Uterus (tissue), 4 donors: ENCODE data around the gene ZNF492. TPM values are rescaled to one million over a fixed set of nuclear protein-coding genes. Genes with fewer than 3 reads are reported as not detected.
A peak's percentile ranks its signal among the peaks of the same experiment; 100 is the strongest.

ENCODE experiments used
- DNase-seq, 2 donors: peaks; one replicate each; pipeline ENCODE4 v3.0.0-alpha.2; 2019 to 2020
- H3K27ac ChIP-seq, 2 donors: fragments of 200-600 bp; sonication (generic); 1 replicate in 1 of 2; 2 replicates in 1 of 2; pipeline ENCODE4 v1.5.1; 2016 to 2018
- H3K27me3 ChIP-seq, 2 donors: fragments of 200-600 bp; sonication (generic); one replicate each; pipeline ENCODE4 v1.5.1; 2018 to 2019; ENCODE audit warnings: control low read depth in 1 of 2
- H3K36me3 ChIP-seq, 2 donors: fragments of 200-600 bp; sonication (generic); one replicate each; pipeline ENCODE4 v1.5.1; 2019; ENCODE audit warnings: control low read depth in 1 of 2
- H3K4me1 ChIP-seq, 2 donors: fragments of 200-600 bp; sonication (generic); one replicate each; pipeline ENCODE4 v1.5.1; 2018 to 2019; ENCODE audit warnings: control low read depth in 1 of 2
- H3K4me3 ChIP-seq, 2 donors: fragments of 200-600 bp; sonication (generic); 1 replicate in 1 of 2; 2 replicates in 1 of 2; pipeline ENCODE4 v1.5.1; 2018 to 2019; ENCODE audit warnings: mild to moderate bottlenecking in 1 of 2
- H3K9me3 ChIP-seq, 2 donors: fragments of 200-600 bp; sonication (generic); one replicate each; pipeline ENCODE4 v1.5.1; 2019; ENCODE audit warnings: control low read depth in 1 of 2
- CTCF ChIP-seq, 4 experiments: fragments of 200-600 bp in 2 of 4; fragments of 450-650 bp in 2 of 4; sonication (generic) in 2 of 4; IDR thresholded peaks; one replicate each; pipeline ENCODE4 v1.5.1; 2016 to 2019; ENCODE audit warnings: antibody characterized with exemption in 4 of 4, mild to moderate bottlenecking in 2 of 4, moderate library complexity in 1 of 4
- POLR2A ChIP-seq, 2 donors: fragments of 450-650 bp; IDR thresholded peaks; one replicate each; pipeline ENCODE4 v1.6.1; 2016; ENCODE audit warnings: antibody characterized with exemption in 2 of 2, mild to moderate bottlenecking in 1 of 2, moderate library complexity in 1 of 2
- intact Hi-C: fragments of 100-400 bp; cut with DNase I; formaldehyde crosslinking; loops from one replicate; pipeline ENCODE4 v1.15.1; 2023; ENCODE audit warnings: low total_unique reads
- total RNA-seq, 4 donors: library from RNA; depleted of rRNA in 3 of 4; stranded (reverse); fragments of >200 nt in 3 of 4; gene quantifications; one replicate each; pipeline versions ENCODE4 v1.1.0 to v1.2.4, GENCODE V29; 2014 to 2023
- donor health status: DM: yes; HTN: yes; CAD: no.

The ZNF492 gene
- total RNA-seq, 4 donors from 2014 or later: 0.51 to 2.9 (median 0.95) TPM; not detected in 1

GRCh38 chr19:22619371-22619770 lies 14.8 kb upstream of the ZNF492 start:
- TF ChIP-seq POLR2A (IDR thresholded peaks at IDR 0.05) (no peak), CTCF (IDR thresholded peaks at IDR 0.05) (no peak)
- peak overlapping the region; percentile 20 to 49 for H3K27ac ChIP-seq

DNA sequence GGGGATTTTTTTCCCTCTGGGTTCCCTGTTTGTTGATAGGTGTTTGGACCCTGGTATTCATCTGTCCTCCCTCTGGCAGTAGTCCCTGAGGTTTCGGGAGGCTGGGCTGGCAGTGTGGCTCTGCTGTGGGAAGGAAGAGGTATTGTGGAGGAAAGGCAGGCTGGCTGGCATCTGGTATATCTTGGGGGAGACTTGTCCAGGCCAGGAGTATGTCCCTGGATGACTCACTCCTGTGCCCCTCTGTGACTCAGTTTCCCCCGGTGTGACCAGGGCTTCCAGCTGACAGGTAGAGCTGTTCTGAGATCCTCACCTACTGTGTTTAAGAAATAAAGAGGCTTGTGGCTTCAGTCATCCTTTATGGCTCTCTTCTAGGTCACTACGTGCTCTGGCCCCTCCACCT lies 14.2 kb upstream of the ZNF492 start:
- Histone ChIP-seq H3K27ac (peak overlapping the region in 1 of 2 donors; percentile 49), H3K27me3 (no peaks in the 10 kb centered on the region), H3K9me3 (no peaks in the 10 kb centered on the region), H3K4me1 (no peaks in the 10 kb centered on the region), H3K36me3 (no peaks in the 10 kb centered on the region), H3K4me3 (no peak overlapping the region)
- TF ChIP-seq CTCF (IDR thresholded peaks at IDR 0.05) (no peak), POLR2A (IDR thresholded peaks at IDR 0.05) (no peak)
- no peak for DNase-seq
- intact Hi-C loops: no loop called here

More at GRCh38 chr19:22619371-22619770, 14.8 kb upstream of the ZNF492 start:
- Histone ChIP-seq H3K4me1 (no peaks in the 10 kb centered on the region), H3K27me3 (no peaks in the 10 kb centered on the region), H3K9me3 (no peaks in the 10 kb centered on the region), H3K4me3 (no peak overlapping the region), H3K36me3 (no peaks in the 10 kb centered on the region)
- intact Hi-C loops: no loop called here
- no peak for DNase-seq

DNA sequence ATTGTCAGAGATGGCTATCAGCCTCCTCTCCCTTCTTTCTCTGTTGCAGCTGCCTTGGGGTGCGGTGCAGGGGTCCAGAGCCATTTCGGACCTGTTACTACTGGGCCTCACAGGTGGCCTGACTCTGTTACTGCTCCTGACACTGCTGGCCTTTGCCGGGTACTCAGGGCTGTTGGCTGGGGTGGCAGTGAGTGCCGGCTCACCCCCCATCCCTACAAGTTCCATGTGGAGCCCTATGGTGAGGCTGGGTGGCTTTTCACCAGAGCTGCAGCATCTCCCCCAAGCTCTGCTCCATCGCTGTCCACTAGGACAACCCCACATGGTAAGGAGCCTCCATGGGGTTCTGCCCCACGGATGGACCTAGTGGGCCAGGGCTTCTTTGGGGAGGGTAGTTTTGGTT lies 13.7 kb upstream of the ZNF492 start:
- Histone ChIP-seq H3K36me3 (no peaks in the 10 kb centered on the region), H3K27ac (no peak overlapping the region), H3K9me3 (no peaks in the 10 kb centered on the region), H3K27me3 (no peaks in the 10 kb centered on the region), H3K4me1 (no peaks in the 10 kb centered on the region), H3K4me3 (no peak overlapping the region)
- TF ChIP-seq POLR2A (IDR thresholded peaks at IDR 0.05): no peak
- no peak for TF ChIP-seq CTCF (IDR thresholded peaks at IDR 0.05)
- intact Hi-C loops: no loop called here
- DNase-seq: no peak

DNA sequence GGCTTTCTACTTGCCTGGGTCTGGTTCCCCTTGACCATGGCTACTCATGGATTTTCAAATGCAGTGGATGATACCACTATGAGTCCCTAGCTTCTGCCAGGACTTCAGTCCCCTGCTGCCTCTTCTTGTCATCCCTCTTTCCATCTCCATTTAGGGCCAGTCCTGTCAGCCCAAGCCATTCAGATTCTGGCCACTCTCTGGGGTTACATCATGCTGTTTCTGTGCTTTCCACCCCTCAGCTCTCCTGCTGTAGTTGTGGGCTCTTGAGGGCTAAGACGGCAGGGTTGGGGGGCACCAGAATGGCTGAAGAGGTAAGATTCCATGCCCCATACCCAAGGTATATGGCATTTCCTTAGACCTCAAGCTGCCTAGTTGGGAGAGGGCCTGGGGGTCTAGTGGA lies 13.2 kb upstream of the ZNF492 start:
- Histone ChIP-seq H3K4me1 (no peaks in the 10 kb centered on the region), H3K27me3 (no peaks in the 10 kb centered on the region), H3K36me3 (no peaks in the 10 kb centered on the region), H3K9me3 (no peaks in the 10 kb centered on the region), H3K4me3 (no peak overlapping the region), H3K27ac (no peak overlapping the region)
- TF ChIP-seq POLR2A (IDR thresholded peaks at IDR 0.05): no peak
- no peak for TF ChIP-seq CTCF (IDR thresholded peaks at IDR 0.05)
- intact Hi-C loops: no loop called here
- no peak for DNase-seq

DNA sequence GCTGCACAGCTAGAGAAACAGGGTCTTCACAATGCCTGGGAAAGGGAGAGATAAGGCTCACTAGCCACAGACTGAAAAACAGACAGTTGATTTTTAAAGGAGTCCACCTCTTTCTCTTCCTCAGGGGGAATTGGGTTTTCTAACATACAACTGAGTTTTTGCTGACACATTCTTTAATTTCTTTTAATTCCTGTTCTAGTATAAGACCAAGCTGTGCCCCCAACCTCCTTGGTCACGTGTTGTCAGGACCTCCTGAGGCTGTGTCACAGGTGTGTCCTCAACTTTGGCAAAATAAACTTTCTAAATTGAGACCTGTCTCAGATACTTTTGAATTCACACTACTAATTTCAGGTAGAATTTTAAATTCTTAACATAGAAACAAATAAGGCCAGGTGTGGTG lies 12.1 kb upstream of the ZNF492 start:
- Histone ChIP-seq H3K4me3 (no peak overlapping the region), H3K9me3 (no peaks in the 10 kb centered on the region), H3K4me1 (no peaks in the 10 kb centered on the region), H3K27ac (no peak overlapping the region), H3K27me3 (no peaks in the 10 kb centered on the region), H3K36me3 (no peaks in the 10 kb centered on the region)
- intact Hi-C loops: no loop called here
- DNase-seq: no peak
- no peak for TF ChIP-seq POLR2A (IDR thresholded peaks at IDR 0.05)
- no peak for TF ChIP-seq CTCF (IDR thresholded peaks at IDR 0.05)
